GM12878 (cell line): Measurements from ENCODE around the gene TRDN. TPM values are rescaled to one million over a fixed set of nuclear protein-coding genes. Genes with fewer than 3 reads are reported as not detected.

ENCODE experiments used
- ATAC-seq: fragments of 200-7000 bp; cut with Tn5 transposase; 3 replicates; pipeline ENCODE4 v1.9.1; 2020; ENCODE audit warnings: mild to moderate bottlenecking, moderate library complexity
- BruUV-seq: library from RNA; stranded (reverse); fragments of 400-500 nt; replicated peaks from 2 replicates; lab custom pipeline; 2021; lab: Mats Ljungman, UMichigan
- CTCF ChIA-PET: fragments of 300-600 bp; sonication (Branson Sonifier 250); formaldehyde crosslinking; extraction: SDS; loops from one replicate; lab custom pipeline; 2021; ENCODE audit warnings: inconsistent platforms; lab: Yijun Ruan, JAX
- POLR2A ChIA-PET: fragments of 350-600 bp; formaldehyde crosslinking; extraction: SDS; loops from one replicate; lab custom pipeline; 2021; ENCODE audit warnings: inconsistent platforms; lab: Charles Lee
- RAD21 ChIA-PET: fragments of 300-600 bp; sonication (Branson Sonifier 250); formaldehyde crosslinking; loops from one replicate; lab custom pipeline; 2023; ENCODE audit warnings: antibody characterized with exemption; ENCODE audit not compliant: unreplicated experiment; lab: Charles Lee
- SMC1A ChIA-PET: fragments of 300-600 bp; sonication (Branson Sonifier 250); formaldehyde crosslinking; loops from one replicate; lab custom pipeline; 2023; ENCODE audit not compliant: unreplicated experiment, uncharacterized antibody; lab: Charles Lee
- DNase-seq: peaks from one replicate; pipeline ENCODE4 v3.0.0-alpha.2; 2011; ENCODE audit warnings: low read depth, low spot score
- FAIRE-seq: peaks from 3 replicates; lab custom pipeline; 2011; peaks lifted over from hg19 to GRCh38; lab: Jason Lieb, UNC
- H2AFZ ChIP-seq: 2 replicates; pipeline ENCODE4 v1.6.0; 2011; ENCODE audit warnings: low read depth, low read length, control low read depth; ENCODE audit not compliant: control insufficient read depth
- H3K27ac ChIP-seq: 2 replicates; pipeline ENCODE4 v1.5.1; 2011; ENCODE audit warnings: control low read depth; ENCODE audit not compliant: control insufficient read depth, insufficient read depth
- H3K27me3 ChIP-seq, 2 experiments: replicated peaks in 1 of 2; 2 replicates each; pipeline versions ENCODE4 v1.6.0 to v1.6.1; 2011; ENCODE audit warnings: low read length in 1 of 2; ENCODE audit not compliant: control insufficient read depth in 2 of 2, insufficient read depth in 2 of 2
- H3K36me3 ChIP-seq, 2 experiments: 2 replicates each; pipeline ENCODE4 v1.5.1; 2011; ENCODE audit warnings: low read length in 1 of 2; ENCODE audit not compliant: control insufficient read depth in 2 of 2, insufficient read depth in 2 of 2
- H3K4me1 ChIP-seq: 2 replicates; pipeline ENCODE4 v1.6.1; 2011; ENCODE audit warnings: mild to moderate bottlenecking, low read length, moderate library complexity, mixed read lengths; ENCODE audit not compliant: control insufficient read depth, insufficient read depth
- H3K4me2 ChIP-seq: 2 replicates; pipeline ENCODE4 v1.6.0; 2011; ENCODE audit warnings: control low read depth; ENCODE audit not compliant: control insufficient read depth, insufficient read depth
- H3K4me3 ChIP-seq: fragments of 200-600 bp; sonication (generic); 2 replicates; pipeline ENCODE4 v1.5.1; 2016
- H3K79me2 ChIP-seq: 2 replicates; pipeline ENCODE4 v1.6.0; 2011; ENCODE audit warnings: low read length; ENCODE audit not compliant: control insufficient read depth, insufficient read depth
- H3K9ac ChIP-seq: 2 replicates; pipeline ENCODE4 v1.8.0; 2011; ENCODE audit warnings: low read length, control low read depth, mixed read lengths; ENCODE audit not compliant: control insufficient read depth, insufficient read depth
- H3K9me3 ChIP-seq: replicated peaks from 3 replicates; pipeline ENCODE4 v1.5.1; 2011; ENCODE audit warnings: mild to moderate bottlenecking, low read length; ENCODE audit not compliant: control insufficient read depth, insufficient read depth
- H4K20me1 ChIP-seq: 2 replicates; pipeline ENCODE4 v1.6.0; 2011; ENCODE audit not compliant: control insufficient read depth, insufficient read depth
- BHLHE40 ChIP-seq, 2 experiments: fragments of 450-650 bp in 1 of 2; IDR thresholded peaks; 2 replicates each; pipeline ENCODE4 v1.6.1; 2011 to 2017; ENCODE audit warnings: low read depth in 2 of 2, borderline replicate concordance in 1 of 2, improper control_type of control experiment in 1 of 2, low read length in 1 of 2, mild to moderate bottlenecking in 1 of 2
- BMI1 ChIP-seq: fragments of 450-650 bp; IDR thresholded peaks from 2 replicates; pipeline ENCODE4 v1.6.1; 2016; ENCODE audit warnings: mild to moderate bottlenecking, moderate library complexity, borderline replicate concordance
- CHD2 ChIP-seq: IDR thresholded peaks from 2 replicates; pipeline ENCODE4 v1.6.1; 2011; ENCODE audit warnings: low read depth, low read length, improper control_type of control experiment, borderline replicate concordance
- CHD4 ChIP-seq: fragments of 200-600 bp; sonication (generic); IDR thresholded peaks from 2 replicates; pipeline ENCODE4 v1.6.1; 2016; ENCODE audit warnings: mild to moderate bottlenecking
- EP300 ChIP-seq, 2 experiments: fragments of 150-350 bp in 1 of 2; IDR thresholded peaks; 2 replicates each; pipeline ENCODE4 v1.6.1; 2011 to 2012; ENCODE audit warnings: low read depth in 2 of 2, low read length in 2 of 2, borderline replicate concordance in 1 of 2, improper control_type of control experiment in 1 of 2, inconsistent platforms in 1 of 2; ENCODE audit not compliant: control insufficient read depth in 1 of 2
- PML ChIP-seq: IDR thresholded peaks from 2 replicates; pipeline ENCODE4 v1.6.1; 2012; ENCODE audit warnings: low read length, inconsistent platforms
- POLR2AphosphoS5 ChIP-seq: IDR thresholded peaks from 2 replicates; pipeline ENCODE4 v1.6.1; 2011; ENCODE audit warnings: mild to moderate bottlenecking, low read length, inconsistent platforms
- SIN3A ChIP-seq: IDR thresholded peaks from 2 replicates; pipeline ENCODE4 v1.6.1; 2012; ENCODE audit warnings: low read depth, low read length, improper control_type of control experiment
- SMAD5 ChIP-seq: IDR thresholded peaks from 2 replicates; pipeline ENCODE4 v1.6.1; 2016; ENCODE audit warnings: antibody characterized with exemption, low read depth
- TAF1 ChIP-seq: IDR thresholded peaks from 2 replicates; pipeline ENCODE4 v1.6.1; 2011; ENCODE audit warnings: mild to moderate bottlenecking, low read depth, low read length, borderline replicate concordance
- TCF3 ChIP-seq: IDR thresholded peaks from 2 replicates; pipeline ENCODE4 v1.6.1; 2012; ENCODE audit warnings: low read depth, mild to moderate bottlenecking, low read length, borderline replicate concordance; ENCODE audit not compliant: insufficient read depth
- WGBS: methylation state at CpG from one replicate; pipeline ENCODE4 v1.1.6; 2016; ENCODE audit warnings: low lambda C conversion rate; ENCODE audit not compliant: insufficient replicate concordance, insufficient coverage; ENCODE audit errors: missing lambda C conversion rate; 5-methylcytosine and 5-hydroxymethylcytosine counted together
- in situ Hi-C: fragments of 300-500 bp; cut with MboI; formaldehyde crosslinking; loops from 9 replicates; pipeline ENCODE4 v1.14.3; 2018; ENCODE audit warnings: mixed read lengths
- intact Hi-C: fragments of 100-400 bp; cut with micrococcal nuclease; formaldehyde crosslinking; loops from one replicate; pipeline ENCODE4 v1.14.2; 2022; ENCODE audit not compliant: unreplicated experiment
- polyA plus RNA-seq, 11 experiments: library from polyadenylated mRNA; depleted of rRNA in 4 of 11; unstranded in 6 of 11; stranded (reverse) in 5 of 11; fragments of >200 nt; fragmentation: Nextera tagmentation in 4 of 11; fragmentation: Illumina TruSeq in 1 of 11; extraction: Ambion mirVana in 4 of 11; extraction: Trizol in 1 of 11; gene quantifications; 1 replicate in 1 of 11; 2 replicates in 10 of 11; pipeline versions ENCODE4 v1.2.1 to v1.2.3, GENCODE V29; 2011 to 2016; ENCODE audit warnings: inconsistent platforms in 2 of 11, missing spikeins in 2 of 11, low read depth in 1 of 11
- total RNA-seq, 4 experiments: library from RNA; depleted of rRNA in 3 of 4; stranded (reverse); fragments of >200 nt in 3 of 4; fragmentation: Illumina TruSeq in 1 of 4; extraction: Trizol in 1 of 4; gene quantifications; 2 replicates each; pipeline versions ENCODE4 v1.2.1 to v1.2.3, GENCODE V29; 2013 to 2021
- TF ChIP-seq, protein P1 (sequence below): IDR thresholded peaks from 2 replicates; pipeline ENCODE4 v1.6.1; 2012; ENCODE audit warnings: low read length, inconsistent platforms
- TF ChIP-seq, protein P2 (sequence below): fragments of 450-650 bp; formaldehyde crosslinking; IDR thresholded peaks from 2 replicates; pipeline ENCODE4 v1.5.0; 2022; ENCODE audit warnings: mild to moderate bottlenecking, missing genetic modification characterization

The TRDN gene
- total and polyA plus RNA-seq, 10 of the 15 experiments (the other 5 are each of a cell fraction or from before 2014, with no cell fraction given): not detected

DNA sequence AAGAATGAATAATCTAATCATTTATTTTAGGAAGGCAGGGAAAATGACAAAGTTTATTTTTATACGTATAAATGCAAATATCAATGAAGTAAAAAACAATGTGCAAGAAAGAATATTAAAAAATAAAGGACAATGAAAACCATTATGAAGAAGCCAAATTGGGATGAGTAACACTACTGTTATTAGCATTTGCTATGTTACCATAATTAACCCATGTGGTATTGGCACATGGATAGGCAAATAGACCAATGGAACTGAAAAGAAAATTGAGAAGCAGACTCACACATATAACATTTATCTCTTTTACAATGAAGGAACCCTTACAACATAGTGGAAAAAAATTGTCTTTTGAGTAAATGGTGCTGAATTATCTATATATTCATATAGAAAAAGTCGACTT lies 426.1 kb downstream of the TRDN start:
- BruUV-seq: no TSS peak
- Histone ChIP-seq H3K9ac (no peak overlapping the region), H3K36me3 (no peaks in the 10 kb centered on the region), H4K20me1 (no peaks in the 10 kb centered on the region), H3K79me2 (no peaks in the 10 kb centered on the region), H3K27ac (no peak overlapping the region), H2AFZ (no peak overlapping the region), H3K4me3 (no peak overlapping the region), H3K9me3 (no peaks in the 10 kb centered on the region), H3K4me1 (no peaks in the 10 kb centered on the region), H3K4me2 (no peak overlapping the region), H3K27me3 (no peaks in the 10 kb centered on the region)
- 25% methylated on average over 2 of the region's 2 CpGs for WGBS
- POLR2A ChIA-PET: no interaction called here
- intact Hi-C loops: no loop called here
- no peak for TF ChIP-seq PML
- ATAC-seq (no peak), FAIRE-seq (no peak), DNase-seq (no peak)
- in situ Hi-C loops: no loop called here
- RAD21 ChIA-PET: no interaction called here
- CTCF ChIA-PET: no interaction called here
- SMC1A ChIA-PET: no interaction called here

DNA sequence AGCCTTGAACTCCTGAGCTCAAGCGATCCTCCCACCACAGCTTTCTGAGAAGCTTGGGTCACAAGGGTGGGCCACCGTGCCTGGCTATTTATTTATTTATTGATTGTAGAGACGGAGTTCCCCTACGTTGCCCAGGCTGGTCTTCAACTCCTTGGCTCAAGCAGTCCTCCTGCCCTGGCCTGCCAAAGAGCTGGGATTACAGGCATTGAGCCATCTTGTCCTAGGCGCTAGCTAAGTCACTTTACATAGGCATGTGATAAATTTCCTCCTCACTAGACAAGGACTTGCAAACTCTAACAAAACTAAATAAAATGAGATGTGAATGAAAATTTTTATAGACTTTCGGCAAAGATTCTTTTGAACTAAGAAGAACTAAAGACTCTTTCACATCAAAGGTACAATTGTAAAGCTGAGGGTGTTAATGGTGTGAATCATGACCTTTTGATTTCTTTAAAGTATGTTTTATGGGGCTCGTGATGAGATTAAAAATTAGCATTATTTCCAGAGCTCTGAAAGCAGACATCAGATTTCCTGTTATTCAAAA lies 428.7 kb downstream of the TRDN start:
- BruUV-seq: no TSS peak
- Histone ChIP-seq H3K9ac (no peak overlapping the region), H3K4me3 (no peak overlapping the region), H4K20me1 (no peaks in the 10 kb centered on the region), H3K9me3 (no peaks in the 10 kb centered on the region), H3K27ac (no peak overlapping the region), H3K4me1 (no peaks in the 10 kb centered on the region)
- RAD21 ChIA-PET: no interaction called here
- in situ Hi-C loops: no loop called here
- DNase-seq: no peak
- POLR2A ChIA-PET: no interaction called here
- no peak for TF ChIP-seq BMI1
- TF ChIP-seq, protein P1, sequence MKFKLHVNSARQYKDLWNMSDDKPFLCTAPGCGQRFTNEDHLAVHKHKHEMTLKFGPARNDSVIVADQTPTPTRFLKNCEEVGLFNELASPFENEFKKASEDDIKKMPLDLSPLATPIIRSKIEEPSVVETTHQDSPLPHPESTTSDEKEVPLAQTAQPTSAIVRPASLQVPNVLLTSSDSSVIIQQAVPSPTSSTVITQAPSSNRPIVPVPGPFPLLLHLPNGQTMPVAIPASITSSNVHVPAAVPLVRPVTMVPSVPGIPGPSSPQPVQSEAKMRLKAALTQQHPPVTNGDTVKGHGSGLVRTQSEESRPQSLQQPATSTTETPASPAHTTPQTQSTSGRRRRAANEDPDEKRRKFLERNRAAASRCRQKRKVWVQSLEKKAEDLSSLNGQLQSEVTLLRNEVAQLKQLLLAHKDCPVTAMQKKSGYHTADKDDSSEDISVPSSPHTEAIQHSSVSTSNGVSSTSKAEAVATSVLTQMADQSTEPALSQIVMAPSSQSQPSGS: no peak
- no peak for TF ChIP-seq SIN3A
- TF ChIP-seq TCF3: no peak
- TF ChIP-seq, protein P2, sequence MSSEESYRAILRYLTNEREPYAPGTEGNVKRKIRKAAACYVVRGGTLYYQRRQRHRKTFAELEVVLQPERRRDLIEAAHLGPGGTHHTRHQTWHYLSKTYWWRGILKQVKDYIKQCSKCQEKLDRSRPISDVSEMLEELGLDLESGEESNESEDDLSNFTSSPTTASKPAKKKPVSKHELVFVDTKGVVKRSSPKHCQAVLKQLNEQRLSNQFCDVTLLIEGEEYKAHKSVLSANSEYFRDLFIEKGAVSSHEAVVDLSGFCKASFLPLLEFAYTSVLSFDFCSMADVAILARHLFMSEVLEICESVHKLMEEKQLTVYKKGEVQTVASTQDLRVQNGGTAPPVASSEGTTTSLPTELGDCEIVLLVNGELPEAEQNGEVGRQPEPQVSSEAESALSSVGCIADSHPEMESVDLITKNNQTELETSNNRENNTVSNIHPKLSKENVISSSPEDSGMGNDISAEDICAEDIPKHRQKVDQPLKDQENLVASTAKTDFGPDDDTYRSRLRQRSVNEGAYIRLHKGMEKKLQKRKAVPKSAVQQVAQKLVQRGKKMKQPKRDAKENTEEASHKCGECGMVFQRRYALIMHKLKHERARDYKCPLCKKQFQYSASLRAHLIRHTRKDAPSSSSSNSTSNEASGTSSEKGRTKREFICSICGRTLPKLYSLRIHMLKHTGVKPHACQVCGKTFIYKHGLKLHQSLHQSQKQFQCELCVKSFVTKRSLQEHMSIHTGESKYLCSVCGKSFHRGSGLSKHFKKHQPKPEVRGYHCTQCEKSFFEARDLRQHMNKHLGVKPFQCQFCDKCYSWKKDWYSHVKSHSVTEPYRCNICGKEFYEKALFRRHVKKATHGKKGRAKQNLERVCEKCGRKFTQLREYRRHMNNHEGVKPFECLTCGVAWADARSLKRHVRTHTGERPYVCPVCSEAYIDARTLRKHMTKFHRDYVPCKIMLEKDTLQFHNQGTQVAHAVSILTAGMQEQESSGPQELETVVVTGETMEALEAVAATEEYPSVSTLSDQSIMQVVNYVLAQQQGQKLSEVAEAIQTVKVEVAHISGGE (CRISPR knock-in tag): no peak
- no peak for TF ChIP-seq SMAD5
- TF ChIP-seq CHD2: no peak
- TF ChIP-seq CHD4: no peak
- TF ChIP-seq TAF1: no peak
- TF ChIP-seq BHLHE40 (IDR thresholded peaks at IDR 0.05; ENCODE audit: borderline replicate concordance in 1 of 2, low read depth in 2 of 2, low read length in 1 of 2): no peak
- no peak for TF ChIP-seq POLR2AphosphoS5
- no peak for TF ChIP-seq EP300 (IDR thresholded peaks at IDR 0.05; ENCODE audit: borderline replicate concordance in 1 of 2, control insufficient read depth in 1 of 2, low read depth in 2 of 2, low read length in 2 of 2)
- TF ChIP-seq, all 136 proteins: peak for 0
- no peaks in the 10 kb centered on the region for H3K79me2 ChIP-seq
- FAIRE-seq: no peak
- WGBS: 9% methylated on average over 7 of the region's 7 CpGs
- intact Hi-C loops: no loop called here
- no peak overlapping the region for H3K4me2 ChIP-seq
- SMC1A ChIA-PET: interaction anchor here (0.6 to 0.7 kb wide), 2 partner anchors 281 to 326 kb away, joined by 3 read pairs; no protein-coding TSS in a partner anchor
- ATAC-seq: no peak
- CTCF ChIA-PET: no interaction called here
- H3K27me3 ChIP-seq: no peaks in the 10 kb centered on the region
- H3K36me3 ChIP-seq: no peaks in the 10 kb centered on the region
- no peak overlapping the region for H2AFZ ChIP-seq
